OCI-LY3 (cell line): ENCODE measurements around the gene WDFY1.

ENCODE experiments used
- H2AFZ ChIP-seq: fragments of 200-600, 300-600 bp; shearing (Covaris generic); 2 replicates; pipeline ENCODE4 v1.6.0; 2014; ENCODE audit warnings: antibody characterized with exemption, low read depth, low read length
- H3K27ac ChIP-seq: fragments of 200-600, 300-600 bp; sonication (generic); 2 replicates; pipeline ENCODE4 v1.5.1; 2014; ENCODE audit warnings: mild to moderate bottlenecking, low read length, moderate library complexity, mixed read lengths
- H3K27me3 ChIP-seq: fragments of 200-600, 300-600 bp; sonication (generic); 2 replicates; pipeline ENCODE4 v1.6.1; 2014; ENCODE audit warnings: low read depth, low read length, mixed read lengths
- H3K36me3 ChIP-seq: fragments of 200-600, 300-600 bp; sonication (generic); replicated peaks from 2 replicates; pipeline ENCODE3; 2014; ENCODE audit warnings: low read depth, low read length, mixed read lengths
- H3K4me1 ChIP-seq: fragments of 300-600, 200-600 bp; sonication (generic); 2 replicates; pipeline ENCODE4 v1.6.1; 2014; ENCODE audit warnings: low read length, mixed read lengths
- H3K4me2 ChIP-seq: fragments of 200-600, 300-600 bp; sonication (generic); 2 replicates; pipeline ENCODE4 v1.6.1; 2014; ENCODE audit warnings: low read length, mixed read lengths
- H3K4me3 ChIP-seq: fragments of 300-600, 200-600 bp; sonication (generic); 2 replicates; pipeline ENCODE4 v1.5.1; 2014; ENCODE audit warnings: antibody characterized with exemption, mild to moderate bottlenecking, low read length, moderate library complexity
- H3K79me2 ChIP-seq: fragments of 300-600, 200-600 bp; shearing (Covaris generic); 2 replicates; pipeline ENCODE4 v1.6.1; 2014; ENCODE audit warnings: mild to moderate bottlenecking, low read length, mixed read lengths
- H3K9ac ChIP-seq: fragments of 300-600, 200-600 bp; shearing (Covaris generic); 2 replicates; pipeline ENCODE4 v1.6.0; 2014; ENCODE audit warnings: mild to moderate bottlenecking, low read length, moderate library complexity
- H3K9me3 ChIP-seq: fragments of 200-600, 300-600 bp; shearing (Covaris generic); 2 replicates; pipeline ENCODE4 v1.6.1; 2014; ENCODE audit warnings: low read length, mixed read lengths; ENCODE audit not compliant: insufficient read depth
- H4K20me1 ChIP-seq: fragments of 200-600, 300-600 bp; sonication (generic); 2 replicates; pipeline ENCODE4 v1.6.1; 2016; ENCODE audit warnings: low read length, mixed read lengths; ENCODE audit not compliant: insufficient read depth
- EZH2phosphoT487 ChIP-seq: fragments of 200-600 bp; shearing (Covaris generic); IDR thresholded peaks from 2 replicates; pipeline ENCODE4 v1.6.1; 2018; ENCODE audit warnings: antibody characterized with exemption, mixed run types, low read depth
- TF ChIP-seq, protein P1 (sequence below): fragments of 200-600, 300-600 bp; sonication (generic); IDR thresholded peaks from 2 replicates; pipeline ENCODE4 v1.5.1; 2014; ENCODE audit warnings: antibody characterized with exemption, low read length, low read depth

WDFY1 gene

DNA sequence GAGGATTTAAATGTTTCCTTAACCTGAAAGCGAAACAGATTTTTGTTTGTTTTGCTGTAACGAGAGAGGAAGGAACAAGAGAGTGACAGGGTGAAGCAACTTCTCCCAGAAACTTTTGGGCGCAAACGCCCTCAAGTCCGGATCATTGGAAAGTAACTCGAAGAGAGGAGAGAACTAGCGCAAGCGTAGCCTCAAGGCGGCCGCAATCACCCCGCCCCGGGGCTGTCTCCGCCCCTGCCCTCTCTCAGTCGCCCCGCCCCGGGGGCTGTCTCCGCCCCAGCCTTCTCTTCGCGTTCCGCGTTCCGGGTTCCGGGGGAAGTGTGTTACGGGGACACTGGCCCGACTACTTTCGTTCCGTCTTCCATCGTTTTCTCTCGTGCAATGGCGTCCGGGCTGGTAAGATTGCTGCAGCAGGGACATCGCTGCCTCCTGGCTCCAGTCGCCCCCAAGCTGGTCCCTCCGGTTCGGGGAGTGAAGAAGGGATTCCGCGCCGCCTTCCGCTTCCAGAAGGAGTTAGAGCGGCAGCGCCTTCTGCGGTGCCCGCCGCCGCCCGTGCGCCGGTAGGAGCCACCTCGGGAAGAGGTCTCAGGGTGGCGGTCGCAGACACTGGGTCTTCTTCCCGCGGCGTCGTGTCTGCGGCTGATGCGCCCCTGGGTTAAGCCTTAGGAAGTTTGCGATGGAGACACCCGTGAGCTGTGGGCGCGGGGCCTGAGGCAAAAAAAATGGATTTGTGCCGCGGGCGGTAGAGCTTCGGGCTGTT, 12.1 kb upstream of the WDFY1 start, which contains the start of gene MRPL44:
Gene MRPL44, plus strand, starts transcription at position 372 of the 760 bp plus-strand sequence. Its CDS starts 10 bp downstream, at position 382.
- TF ChIP-seq EZH2phosphoT487: no peak
- TF ChIP-seq, protein P1, sequence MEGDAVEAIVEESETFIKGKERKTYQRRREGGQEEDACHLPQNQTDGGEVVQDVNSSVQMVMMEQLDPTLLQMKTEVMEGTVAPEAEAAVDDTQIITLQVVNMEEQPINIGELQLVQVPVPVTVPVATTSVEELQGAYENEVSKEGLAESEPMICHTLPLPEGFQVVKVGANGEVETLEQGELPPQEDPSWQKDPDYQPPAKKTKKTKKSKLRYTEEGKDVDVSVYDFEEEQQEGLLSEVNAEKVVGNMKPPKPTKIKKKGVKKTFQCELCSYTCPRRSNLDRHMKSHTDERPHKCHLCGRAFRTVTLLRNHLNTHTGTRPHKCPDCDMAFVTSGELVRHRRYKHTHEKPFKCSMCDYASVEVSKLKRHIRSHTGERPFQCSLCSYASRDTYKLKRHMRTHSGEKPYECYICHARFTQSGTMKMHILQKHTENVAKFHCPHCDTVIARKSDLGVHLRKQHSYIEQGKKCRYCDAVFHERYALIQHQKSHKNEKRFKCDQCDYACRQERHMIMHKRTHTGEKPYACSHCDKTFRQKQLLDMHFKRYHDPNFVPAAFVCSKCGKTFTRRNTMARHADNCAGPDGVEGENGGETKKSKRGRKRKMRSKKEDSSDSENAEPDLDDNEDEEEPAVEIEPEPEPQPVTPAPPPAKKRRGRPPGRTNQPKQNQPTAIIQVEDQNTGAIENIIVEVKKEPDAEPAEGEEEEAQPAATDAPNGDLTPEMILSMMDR: no peak
- H4K20me1 ChIP-seq: peaks cover 11% of the 10 kb centered on the region
- H3K4me1 ChIP-seq: peaks cover 32% of the 10 kb centered on the region
- H3K79me2 ChIP-seq: peaks cover 50% of the 10 kb centered on the region
- H2AFZ ChIP-seq: peak within 1 kb of the TSS; percentile 79
- H3K27ac ChIP-seq: peak within 1 kb of the TSS; percentile 47; the same call in 1 of the 2 replicates
- H3K36me3 ChIP-seq: peaks cover 29% of the 10 kb centered on the region
- no peaks in the 10 kb centered on the region for H3K27me3 ChIP-seq
- H3K9ac ChIP-seq: peak within 1 kb of the TSS; percentile 94
- peak within 1 kb of the TSS; percentile 96 for H3K4me3 ChIP-seq
- peak within 1 kb of the TSS; percentile 93 for H3K4me2 ChIP-seq
- no peaks in the 10 kb centered on the region for H3K9me3 ChIP-seq

DNA sequence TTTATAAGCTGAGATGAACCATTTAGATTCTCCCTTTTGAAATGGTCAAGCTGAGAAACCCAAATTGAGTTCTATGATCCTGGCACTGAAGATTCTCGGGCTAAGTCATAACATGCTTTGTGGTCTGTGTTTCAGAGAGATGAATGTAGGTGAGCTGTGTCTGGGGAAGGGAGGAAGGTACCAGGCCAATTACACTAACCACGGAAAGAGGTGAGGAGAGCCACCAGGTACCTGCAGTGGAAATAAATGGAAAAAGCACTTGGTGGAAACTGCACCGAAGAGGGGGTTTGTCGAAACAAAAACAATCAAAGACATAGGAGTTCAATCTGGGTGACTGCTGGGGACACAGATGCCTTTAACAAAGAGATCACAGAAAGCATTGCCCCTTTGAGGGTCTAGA, 11.2 kb upstream of the WDFY1 start:
- no peak overlapping the region for H3K27ac ChIP-seq

DNA sequence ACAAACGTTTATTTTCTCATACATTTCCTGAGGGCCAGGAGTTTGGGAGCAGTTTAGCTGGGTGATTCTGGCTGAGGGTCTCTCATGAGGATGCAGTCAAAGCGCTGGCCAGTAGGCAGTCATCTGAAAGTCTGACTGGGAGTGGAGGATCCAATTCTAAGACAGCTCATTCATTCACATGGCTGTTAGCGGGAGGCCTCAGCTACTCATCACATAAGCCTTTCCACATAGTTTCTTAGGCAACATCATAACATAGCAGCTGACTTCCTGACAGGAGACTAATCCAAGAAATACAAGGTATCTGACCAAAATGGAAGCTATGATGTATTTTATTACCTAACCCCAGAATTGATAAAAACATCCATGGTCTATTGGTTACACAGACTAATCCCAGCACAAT, 9.3 kb upstream of the WDFY1 start:
- Histone ChIP-seq H3K36me3 (peaks cover 4% of the 10 kb centered on the region), H3K9me3 (no peaks in the 10 kb centered on the region), H3K27ac (no peak overlapping the region), H3K4me2 (no peak overlapping the region), H3K9ac (no peak overlapping the region), H3K27me3 (no peaks in the 10 kb centered on the region), H4K20me1 (peaks cover 7% of the 10 kb centered on the region; the same call in 1 of the 2 replicates), H3K79me2 (peaks cover 21% of the 10 kb centered on the region), H3K4me1 (peaks cover 50% of the 10 kb centered on the region), H3K4me3 (no peak overlapping the region), H2AFZ (no peak overlapping the region)
- TF ChIP-seq, protein P1: no peak
- TF ChIP-seq EZH2phosphoT487: no peak

More for the DNA sequence above, 11.2 kb upstream of the WDFY1 start:
- no peak for TF ChIP-seq EZH2phosphoT487
- TF ChIP-seq, protein P1: no peak
- Histone ChIP-seq H3K79me2 (peaks cover 40% of the 10 kb centered on the region), H3K9ac (no peak overlapping the region), H2AFZ (no peak overlapping the region), H3K4me2 (peak overlapping the region; percentile 70), H3K9me3 (no peaks in the 10 kb centered on the region), H3K4me3 (peak overlapping the region; percentile 96; the same call in 1 of the 2 replicates), H3K27me3 (no peaks in the 10 kb centered on the region), H4K20me1 (peaks cover 11% of the 10 kb centered on the region), H3K36me3 (peaks cover 23% of the 10 kb centered on the region), H3K4me1 (peaks cover 37% of the 10 kb centered on the region)

DNA sequence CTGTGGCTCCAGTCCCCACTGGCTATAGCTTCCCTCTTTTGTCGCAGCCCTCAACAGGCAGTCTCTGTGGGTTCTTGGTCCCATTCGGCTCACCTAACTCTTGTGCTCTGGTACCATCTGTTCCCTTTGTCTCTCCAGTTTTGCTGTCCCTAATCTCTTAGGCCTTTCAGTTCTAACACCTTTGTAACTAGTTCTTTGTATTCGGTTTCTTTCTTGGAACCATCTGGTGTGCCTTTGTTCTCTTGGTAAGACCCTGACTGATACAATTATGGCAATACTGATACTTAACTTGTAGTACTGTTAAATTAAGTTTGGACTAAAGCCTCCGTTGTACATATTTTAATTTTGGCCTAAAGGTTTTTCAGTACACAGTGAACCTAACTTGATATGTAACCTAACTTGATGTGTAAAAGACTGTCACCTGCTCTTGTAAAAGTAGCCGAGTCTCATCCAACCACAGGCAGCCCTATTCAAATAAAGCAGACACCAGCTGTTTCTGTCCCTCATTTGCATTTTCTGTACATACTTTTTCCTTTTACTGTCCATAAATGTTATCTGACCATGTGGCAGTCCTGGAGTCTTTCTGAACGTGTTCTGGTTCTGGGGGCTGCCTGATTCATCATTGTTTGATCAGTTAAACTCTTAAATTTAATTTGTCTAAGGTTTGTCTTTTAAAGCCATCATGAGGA, 7.3 kb upstream of the WDFY1 start:
- peaks cover 2% of the 10 kb centered on the region for H3K79me2 ChIP-seq
- H3K4me3 ChIP-seq: peak overlapping the region; percentile 59
- no peaks in the 10 kb centered on the region for H3K36me3 ChIP-seq
- H4K20me1 ChIP-seq: no peaks in the 10 kb centered on the region
- peak overlapping the region; percentile 85 for H3K4me2 ChIP-seq
- TF ChIP-seq EZH2phosphoT487: no peak
- TF ChIP-seq, protein P1: no peak
- no peaks in the 10 kb centered on the region for H3K9me3 ChIP-seq
- H3K9ac ChIP-seq: peak overlapping the region; percentile 56
- peak overlapping the region; percentile 77 for H3K27ac ChIP-seq
- H2AFZ ChIP-seq: peak overlapping the region; percentile 94
- no peaks in the 10 kb centered on the region for H3K27me3 ChIP-seq
- peaks cover 41% of the 10 kb centered on the region for H3K4me1 ChIP-seq
